ENCODE data around the gene RTL1. TPM values are rescaled to one million over a fixed set of nuclear protein-coding genes. Genes with fewer than 3 reads are reported as not detected.

The RTL1 gene
- total RNA-seq, 1 donor from 2014 or later, result not detected

DNA sequence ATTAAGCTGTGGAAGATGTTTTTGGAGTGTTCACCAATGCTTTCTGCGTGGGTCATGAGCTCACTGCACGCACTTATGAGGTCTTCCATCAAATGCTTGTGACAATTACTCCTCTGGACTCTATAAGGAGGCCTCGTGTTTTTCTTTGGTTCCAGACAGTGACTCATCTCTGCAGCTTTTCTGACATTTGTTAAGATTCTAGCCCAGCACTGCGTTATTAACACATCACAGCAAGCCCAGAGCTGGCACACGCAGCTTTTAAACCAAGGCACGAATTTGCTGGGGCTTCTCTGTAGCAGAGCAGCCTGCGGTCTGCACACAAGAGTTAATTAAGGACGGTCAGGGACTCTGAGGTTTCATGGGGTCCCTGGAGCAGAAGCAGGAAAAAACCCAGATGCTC, 60.7 kb downstream of the RTL1 start:
- TF ChIP-seq, protein P1, sequence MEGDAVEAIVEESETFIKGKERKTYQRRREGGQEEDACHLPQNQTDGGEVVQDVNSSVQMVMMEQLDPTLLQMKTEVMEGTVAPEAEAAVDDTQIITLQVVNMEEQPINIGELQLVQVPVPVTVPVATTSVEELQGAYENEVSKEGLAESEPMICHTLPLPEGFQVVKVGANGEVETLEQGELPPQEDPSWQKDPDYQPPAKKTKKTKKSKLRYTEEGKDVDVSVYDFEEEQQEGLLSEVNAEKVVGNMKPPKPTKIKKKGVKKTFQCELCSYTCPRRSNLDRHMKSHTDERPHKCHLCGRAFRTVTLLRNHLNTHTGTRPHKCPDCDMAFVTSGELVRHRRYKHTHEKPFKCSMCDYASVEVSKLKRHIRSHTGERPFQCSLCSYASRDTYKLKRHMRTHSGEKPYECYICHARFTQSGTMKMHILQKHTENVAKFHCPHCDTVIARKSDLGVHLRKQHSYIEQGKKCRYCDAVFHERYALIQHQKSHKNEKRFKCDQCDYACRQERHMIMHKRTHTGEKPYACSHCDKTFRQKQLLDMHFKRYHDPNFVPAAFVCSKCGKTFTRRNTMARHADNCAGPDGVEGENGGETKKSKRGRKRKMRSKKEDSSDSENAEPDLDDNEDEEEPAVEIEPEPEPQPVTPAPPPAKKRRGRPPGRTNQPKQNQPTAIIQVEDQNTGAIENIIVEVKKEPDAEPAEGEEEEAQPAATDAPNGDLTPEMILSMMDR (IDR thresholded peaks at IDR 0.05; ENCODE audit: insufficient read depth, low read length, severe bottlenecking), result no peak
- FAIRE-seq (no peak), DNase-seq (ENCODE audit: low read depth) (peak; percentile 17)
- Histone ChIP-seq H3K4me3 (ENCODE audit: low read depth, low read length) (no peak overlapping the region), H3K27me3 (ENCODE audit: control insufficient read depth, insufficient read depth, low read length) (no peaks in the 10 kb centered on the region), H3K36me3 (ENCODE audit: control insufficient read depth, insufficient read depth, low read length) (no peaks in the 10 kb centered on the region)

DNA sequence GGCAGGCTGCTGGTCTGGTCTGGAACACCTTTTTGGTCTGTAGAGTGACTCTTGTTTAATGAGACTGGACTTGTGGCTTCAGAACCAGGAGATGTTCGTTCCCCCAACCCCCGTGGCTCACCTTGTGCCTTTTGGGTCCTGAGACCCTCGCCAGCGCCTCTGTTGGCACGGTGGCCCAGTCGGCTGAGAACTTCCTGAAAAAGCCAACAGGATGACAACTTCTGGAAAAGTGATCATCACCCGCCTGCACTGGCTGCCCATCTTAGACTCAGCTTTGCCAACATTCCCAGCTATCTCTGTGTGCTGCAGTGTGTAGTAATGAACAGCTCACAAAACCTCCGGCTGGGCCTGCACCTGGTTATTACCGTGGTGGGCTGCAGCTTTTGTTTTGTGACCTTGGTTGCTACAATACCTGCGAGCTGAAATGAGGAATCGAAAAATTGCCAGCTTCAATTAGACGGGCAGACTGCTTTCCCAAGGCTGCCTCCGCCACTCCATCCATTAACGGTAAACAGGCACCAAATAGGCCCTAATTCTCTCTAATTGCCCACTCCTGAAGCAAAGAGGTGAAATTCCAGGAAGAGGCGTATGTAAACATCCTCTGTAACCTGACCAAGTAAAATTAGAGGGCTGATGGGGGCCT, 61.6 kb downstream of the RTL1 start:
- TF ChIP-seq, protein P1 (IDR thresholded peaks at IDR 0.05; ENCODE audit: insufficient read depth, low read length, severe bottlenecking), result no peak

DNA sequence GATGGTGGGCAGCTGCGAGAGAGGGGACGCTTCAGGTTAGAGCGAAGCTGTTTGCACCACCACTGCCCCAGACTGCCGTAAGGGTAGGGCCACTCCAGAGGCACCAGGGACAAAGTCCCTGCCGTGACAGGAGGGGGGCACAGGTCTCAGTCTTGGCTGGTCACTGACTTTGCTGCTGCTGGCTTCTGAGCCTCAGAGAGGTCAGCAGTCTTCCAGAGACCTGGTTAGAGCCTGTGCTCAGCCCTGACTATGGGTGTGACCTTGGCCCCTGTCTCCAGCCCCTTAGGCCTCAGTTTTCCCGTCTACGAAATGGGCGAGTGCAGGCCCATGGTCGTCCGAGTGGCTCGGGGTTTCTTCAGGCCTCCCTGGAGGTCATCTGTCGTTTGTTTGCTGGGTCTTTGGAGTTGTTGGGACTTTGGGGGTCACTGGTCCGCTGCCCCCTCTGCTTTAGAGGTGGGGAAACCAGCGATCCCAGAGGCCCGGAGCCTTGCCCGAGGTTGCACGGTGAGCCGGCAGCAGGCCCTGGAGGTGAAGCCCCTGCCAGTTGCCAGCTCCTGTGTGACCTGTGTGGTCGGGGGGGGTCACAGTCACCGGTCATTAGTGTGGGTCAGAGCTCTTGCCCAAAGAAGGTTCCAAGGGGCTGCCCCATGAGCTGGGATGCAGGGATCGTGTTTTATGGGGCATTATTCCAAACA, 62.3 kb downstream of the RTL1 start:
- Histone ChIP-seq H3K4me3 (ENCODE audit: low read depth, low read length) (no peak overlapping the region), H3K36me3 (ENCODE audit: control insufficient read depth, insufficient read depth, low read length) (no peaks in the 10 kb centered on the region), H3K27me3 (ENCODE audit: control insufficient read depth, insufficient read depth, low read length) (no peaks in the 10 kb centered on the region)
- TF ChIP-seq, protein P1 (IDR thresholded peaks at IDR 0.05; ENCODE audit: insufficient read depth, low read length, severe bottlenecking), result no peak
- FAIRE-seq (no peak), DNase-seq (ENCODE audit: low read depth) (no peak)

More for the DNA sequence above, 61.6 kb downstream of the RTL1 start:
- Histone ChIP-seq H3K36me3 (ENCODE audit: control insufficient read depth, insufficient read depth, low read length) (no peaks in the 10 kb centered on the region), H3K27me3 (ENCODE audit: control insufficient read depth, insufficient read depth, low read length) (no peaks in the 10 kb centered on the region), H3K4me3 (ENCODE audit: low read depth, low read length) (no peak overlapping the region)
- DNase-seq (ENCODE audit: low read depth) (no peak), FAIRE-seq (no peak)

DNA sequence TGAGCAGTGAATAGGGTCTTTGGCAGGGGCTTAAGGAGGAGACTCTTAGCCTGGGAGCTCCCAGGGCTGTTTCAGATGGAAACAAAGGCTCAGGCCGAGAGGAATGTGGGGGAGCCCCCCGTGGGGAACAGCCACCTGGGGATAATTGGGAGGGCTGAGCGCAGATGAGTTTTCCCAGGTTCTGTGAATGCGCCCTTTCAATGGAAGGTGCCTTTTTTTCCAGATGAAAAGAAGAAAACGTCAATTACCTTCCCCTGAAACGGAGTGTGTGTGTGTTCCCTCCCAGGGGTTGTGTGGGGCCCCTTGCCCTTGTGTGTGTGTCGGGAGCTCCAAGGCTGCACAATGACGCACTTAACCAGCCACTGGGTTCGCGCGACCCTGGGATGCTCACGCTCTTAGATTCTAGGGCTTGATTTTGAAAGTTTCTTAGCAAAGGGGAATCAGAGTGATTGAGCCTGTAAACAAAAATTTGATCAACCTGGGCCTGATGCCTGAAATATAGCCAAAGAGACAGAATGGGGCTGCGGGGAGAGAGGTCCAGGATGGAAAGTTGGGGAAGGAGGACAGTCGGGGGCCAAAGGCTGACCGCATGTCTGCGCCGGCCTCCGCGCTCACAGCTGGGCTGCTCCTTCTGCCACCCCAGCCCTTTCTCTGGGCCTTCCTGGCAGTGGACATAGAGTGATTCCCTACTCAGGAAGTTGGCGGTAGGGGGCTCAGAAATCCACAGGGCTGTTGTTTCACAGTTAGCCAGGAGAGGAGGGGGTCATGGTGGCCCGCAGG, 63.0 kb downstream of the RTL1 start:
- H3K4me3 ChIP-seq (ENCODE audit: low read depth, low read length), result no peak overlapping the region
- H3K27me3 ChIP-seq (ENCODE audit: control insufficient read depth, insufficient read depth, low read length), result no peaks in the 10 kb centered on the region
- FAIRE-seq, result no peak
- no peaks in the 10 kb centered on the region for H3K36me3 ChIP-seq (ENCODE audit: control insufficient read depth, insufficient read depth, low read length)
- TF ChIP-seq, protein P1 (IDR thresholded peaks at IDR 0.05; ENCODE audit: insufficient read depth, low read length, severe bottlenecking), result no peak
- no peak for DNase-seq (ENCODE audit: low read depth)

DNA sequence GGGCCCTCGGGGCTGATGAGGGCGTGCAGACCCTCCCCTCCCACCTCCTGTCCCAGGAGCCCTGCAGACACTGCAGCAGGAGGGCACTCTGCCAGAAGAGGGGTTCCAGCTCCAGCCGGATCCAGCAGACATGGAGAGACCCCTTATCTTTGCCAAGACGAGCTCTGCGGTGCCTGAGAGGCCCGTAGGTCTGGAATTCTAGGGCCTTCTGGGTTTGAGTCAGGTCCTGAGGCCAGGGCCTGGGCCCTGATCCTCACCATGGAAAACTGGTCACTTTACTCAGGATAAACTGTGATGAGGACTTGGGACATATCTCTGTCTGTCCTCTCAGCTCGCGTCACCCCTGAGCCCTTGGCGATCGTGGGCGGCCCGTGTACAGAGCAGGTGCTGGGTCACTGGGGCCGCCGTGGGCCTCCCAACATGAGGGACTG, 63.8 kb downstream of the RTL1 start:
- no peak for FAIRE-seq
- no peaks in the 10 kb centered on the region for H3K36me3 ChIP-seq (ENCODE audit: control insufficient read depth, insufficient read depth, low read length)
- no peaks in the 10 kb centered on the region for H3K27me3 ChIP-seq (ENCODE audit: control insufficient read depth, insufficient read depth, low read length)
- H3K4me3 ChIP-seq (ENCODE audit: low read depth, low read length), result no peak overlapping the region
- DNase-seq (ENCODE audit: low read depth), result no peak
- TF ChIP-seq, protein P1 (IDR thresholded peaks at IDR 0.05; ENCODE audit: insufficient read depth, low read length, severe bottlenecking), result no peak

Measured in bronchial epithelial cell (primary cell).